NT2/D1 (cell line): ENCODE measurements around the gene THSD7A.

Source experiments
- SUZ12 ChIP-seq: IDR thresholded peaks from 2 replicates; pipeline ENCODE4 v1.6.1; 2011; ENCODE audit not compliant: insufficient read length, insufficient read depth; ENCODE audit errors: extremely low read depth
- YY1 ChIP-seq: IDR thresholded peaks from 2 replicates; pipeline ENCODE4 v1.6.1; 2011; ENCODE audit not compliant: insufficient read length, insufficient read depth
- ZNF274 ChIP-seq: IDR thresholded peaks from 2 replicates; pipeline ENCODE4 v1.6.1; 2011; ENCODE audit warnings: mild to moderate bottlenecking, low read depth, low read length

DNA sequence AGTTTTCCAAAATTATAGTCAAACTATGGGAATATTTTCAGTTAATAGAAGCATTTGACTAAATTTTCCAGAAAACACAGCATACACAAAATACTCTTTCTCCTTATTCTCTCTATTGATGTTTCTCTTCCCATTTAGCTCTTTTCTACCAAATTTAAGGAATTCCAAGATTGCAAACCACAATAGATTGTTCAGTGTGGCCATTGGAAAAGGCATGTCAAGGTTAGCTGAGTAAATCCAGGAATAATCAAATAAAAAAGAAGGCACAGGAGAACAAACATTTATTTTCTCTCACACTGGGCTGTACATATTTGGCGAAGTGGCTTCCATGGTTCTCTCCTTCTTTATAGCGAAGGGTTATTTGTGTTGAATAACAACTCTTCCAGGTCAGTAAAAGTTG lies 117.3 kb downstream of the THSD7A start:
- TF ChIP-seq ZNF274 (no peak), YY1 (no peak), SUZ12 (no peak)
